ENCODE results near the gene GNB1.

DNA sequence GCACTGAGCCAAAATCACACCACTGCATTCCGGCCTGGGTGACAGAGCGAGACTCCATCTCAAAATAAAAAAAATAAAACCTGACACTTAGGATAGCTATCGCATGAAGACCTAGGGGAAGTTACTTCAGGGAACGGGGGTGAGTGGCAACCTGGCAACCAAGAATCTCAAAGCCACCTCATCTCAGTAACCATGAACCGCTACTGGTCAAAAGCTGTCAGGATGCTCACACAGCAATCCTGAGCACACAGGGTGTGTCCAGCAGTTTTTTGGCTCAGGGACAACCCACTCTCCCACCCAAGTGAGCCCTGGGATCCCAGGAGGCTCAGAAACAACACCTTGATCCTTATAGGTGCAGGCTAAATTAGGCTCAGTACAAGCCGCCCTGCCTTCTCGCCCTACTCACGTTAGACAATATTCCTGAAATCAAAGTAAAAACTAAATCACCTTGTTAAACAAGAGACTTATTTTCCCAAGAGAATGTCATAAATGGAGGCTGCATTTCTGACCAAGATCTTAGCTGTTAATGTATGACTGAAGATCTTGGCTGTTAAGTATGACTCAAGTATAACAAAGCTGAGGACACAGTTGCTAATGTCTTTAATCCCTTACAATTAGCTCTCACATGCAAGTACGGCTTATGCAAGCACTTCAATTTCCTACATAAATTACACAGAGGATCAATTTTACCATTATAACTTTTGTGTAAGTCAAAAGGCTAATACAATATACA is 64.4 kb downstream of the GNB1 start:
- TF ChIP-seq EZH2phosphoT487 (IDR thresholded peaks at IDR 0.05; ENCODE audit: borderline replicate concordance, low read length): no peak
- TF ChIP-seq, protein P1, sequence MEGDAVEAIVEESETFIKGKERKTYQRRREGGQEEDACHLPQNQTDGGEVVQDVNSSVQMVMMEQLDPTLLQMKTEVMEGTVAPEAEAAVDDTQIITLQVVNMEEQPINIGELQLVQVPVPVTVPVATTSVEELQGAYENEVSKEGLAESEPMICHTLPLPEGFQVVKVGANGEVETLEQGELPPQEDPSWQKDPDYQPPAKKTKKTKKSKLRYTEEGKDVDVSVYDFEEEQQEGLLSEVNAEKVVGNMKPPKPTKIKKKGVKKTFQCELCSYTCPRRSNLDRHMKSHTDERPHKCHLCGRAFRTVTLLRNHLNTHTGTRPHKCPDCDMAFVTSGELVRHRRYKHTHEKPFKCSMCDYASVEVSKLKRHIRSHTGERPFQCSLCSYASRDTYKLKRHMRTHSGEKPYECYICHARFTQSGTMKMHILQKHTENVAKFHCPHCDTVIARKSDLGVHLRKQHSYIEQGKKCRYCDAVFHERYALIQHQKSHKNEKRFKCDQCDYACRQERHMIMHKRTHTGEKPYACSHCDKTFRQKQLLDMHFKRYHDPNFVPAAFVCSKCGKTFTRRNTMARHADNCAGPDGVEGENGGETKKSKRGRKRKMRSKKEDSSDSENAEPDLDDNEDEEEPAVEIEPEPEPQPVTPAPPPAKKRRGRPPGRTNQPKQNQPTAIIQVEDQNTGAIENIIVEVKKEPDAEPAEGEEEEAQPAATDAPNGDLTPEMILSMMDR (IDR thresholded peaks at IDR 0.05; ENCODE audit: low read depth, low read length, poor library complexity, severe bottlenecking): no peak

Measured in DOHH2 (cell line).